GM18861 (cell line): Measurements from ENCODE around the gene GHRH.

Experiments used
- ATAC-seq: cut with Tn5 transposase; IDR thresholded peaks from one replicate; pipeline ENCODE4 v1.9.1; 2021; ENCODE audit not compliant: unreplicated experiment

GHRH gene

GRCh38 chr20:37261714-37262113 lies at the start of gene GHRH:
Gene GHRH, minus strand, starts transcription at chr20:37261814. Its CDS starts 4,925 bp downstream, at chr20:37256889.
- no peak for ATAC-seq

- no peak for ATAC-seq
These were observed 49.3 kb upstream of the GHRH start for GRCh38 chr20:37310951-37311350.

GRCh38 chr20:37309936-37310590 lies 48.4 kb upstream of the GHRH start:
- no peak for ATAC-seq

GRCh38 chr20:37309290-37309689 lies 47.7 kb upstream of the GHRH start:
- ATAC-seq, result no peak

- ATAC-seq, result peak; percentile 86
These were observed 46.8 kb upstream of the GHRH start for GRCh38 chr20:37308086-37309050.

- ATAC-seq, result no peak
These were observed 44.2 kb upstream of the GHRH start for GRCh38 chr20:37305839-37306238.

GRCh38 chr20:37305079-37305478 lies 43.5 kb upstream of the GHRH start:
- ATAC-seq, result no peak

GRCh38 chr20:37303637-37304036 lies 42.0 kb upstream of the GHRH start:
- ATAC-seq, result no peak

GRCh38 chr20:37302981-37303380 lies 41.4 kb upstream of the GHRH start:
- ATAC-seq, result no peak

GRCh38 chr20:37301558-37301957 lies 39.9 kb upstream of the GHRH start:
- ATAC-seq, result no peak

- ATAC-seq, result no peak
These were observed 39.5 kb upstream of the GHRH start for GRCh38 chr20:37301120-37301519.

- ATAC-seq, result no peak
These were observed 38.3 kb upstream of the GHRH start for GRCh38 chr20:37299718-37300528.

GRCh38 chr20:37298190-37298939 lies 36.8 kb upstream of the GHRH start:
- ATAC-seq, result no peak

GRCh38 chr20:37297066-37297736 lies 35.6 kb upstream of the GHRH start:
- ATAC-seq, result no peak

- no peak for ATAC-seq
These were observed 34.8 kb upstream of the GHRH start for GRCh38 chr20:37296371-37296770.

- ATAC-seq, result no peak
These were observed 34.0 kb upstream of the GHRH start for GRCh38 chr20:37295595-37295994.

- no peak for ATAC-seq
These were observed 33.4 kb upstream of the GHRH start for GRCh38 chr20:37295001-37295400.

GRCh38 chr20:37294262-37294981 lies 32.8 kb upstream of the GHRH start:
- no peak for ATAC-seq

- no peak for ATAC-seq
These were observed 31.8 kb upstream of the GHRH start for GRCh38 chr20:37293301-37293943.
